ENCODE results near the gene CRY2.

Gene CRY2

GRCh38 chr11:45830596-45830995, 16.7 kb upstream of the CRY2 start:
- H3K27ac ChIP-seq (ENCODE audit: low read length) = no peak overlapping the region
- no peak overlapping the region for H3K4me2 ChIP-seq (ENCODE audit: low read length)
- H4K20me1 ChIP-seq (ENCODE audit: insufficient read depth, low read length) = no peaks in the 10 kb centered on the region
- no peaks in the 10 kb centered on the region for H3K4me1 ChIP-seq (ENCODE audit: low read length)
- no peaks in the 10 kb centered on the region for H3K79me2 ChIP-seq (ENCODE audit: low read length)
- TF ChIP-seq, protein P1, sequence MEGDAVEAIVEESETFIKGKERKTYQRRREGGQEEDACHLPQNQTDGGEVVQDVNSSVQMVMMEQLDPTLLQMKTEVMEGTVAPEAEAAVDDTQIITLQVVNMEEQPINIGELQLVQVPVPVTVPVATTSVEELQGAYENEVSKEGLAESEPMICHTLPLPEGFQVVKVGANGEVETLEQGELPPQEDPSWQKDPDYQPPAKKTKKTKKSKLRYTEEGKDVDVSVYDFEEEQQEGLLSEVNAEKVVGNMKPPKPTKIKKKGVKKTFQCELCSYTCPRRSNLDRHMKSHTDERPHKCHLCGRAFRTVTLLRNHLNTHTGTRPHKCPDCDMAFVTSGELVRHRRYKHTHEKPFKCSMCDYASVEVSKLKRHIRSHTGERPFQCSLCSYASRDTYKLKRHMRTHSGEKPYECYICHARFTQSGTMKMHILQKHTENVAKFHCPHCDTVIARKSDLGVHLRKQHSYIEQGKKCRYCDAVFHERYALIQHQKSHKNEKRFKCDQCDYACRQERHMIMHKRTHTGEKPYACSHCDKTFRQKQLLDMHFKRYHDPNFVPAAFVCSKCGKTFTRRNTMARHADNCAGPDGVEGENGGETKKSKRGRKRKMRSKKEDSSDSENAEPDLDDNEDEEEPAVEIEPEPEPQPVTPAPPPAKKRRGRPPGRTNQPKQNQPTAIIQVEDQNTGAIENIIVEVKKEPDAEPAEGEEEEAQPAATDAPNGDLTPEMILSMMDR (IDR thresholded peaks at IDR 0.05; ENCODE audit: low read depth, low read length) = no peak
- TF ChIP-seq EZH2phosphoT487 (IDR thresholded peaks at IDR 0.05; ENCODE audit: low read depth) = no peak
- no peak overlapping the region for H3K9ac ChIP-seq (ENCODE audit: low read length)
- no peak overlapping the region for H3K4me3 ChIP-seq (ENCODE audit: low read length)
- H2AFZ ChIP-seq (ENCODE audit: low read depth, low read length) = no peak overlapping the region
- H3K27me3 ChIP-seq (ENCODE audit: low read depth, low read length) = peaks cover 24% of the 10 kb centered on the region
- H3K36me3 ChIP-seq (replicated peaks; ENCODE audit: low read depth, low read length) = no peaks in the 10 kb centered on the region
- no peaks in the 10 kb centered on the region for H3K9me3 ChIP-seq (ENCODE audit: insufficient read depth, low read length)

DNA sequence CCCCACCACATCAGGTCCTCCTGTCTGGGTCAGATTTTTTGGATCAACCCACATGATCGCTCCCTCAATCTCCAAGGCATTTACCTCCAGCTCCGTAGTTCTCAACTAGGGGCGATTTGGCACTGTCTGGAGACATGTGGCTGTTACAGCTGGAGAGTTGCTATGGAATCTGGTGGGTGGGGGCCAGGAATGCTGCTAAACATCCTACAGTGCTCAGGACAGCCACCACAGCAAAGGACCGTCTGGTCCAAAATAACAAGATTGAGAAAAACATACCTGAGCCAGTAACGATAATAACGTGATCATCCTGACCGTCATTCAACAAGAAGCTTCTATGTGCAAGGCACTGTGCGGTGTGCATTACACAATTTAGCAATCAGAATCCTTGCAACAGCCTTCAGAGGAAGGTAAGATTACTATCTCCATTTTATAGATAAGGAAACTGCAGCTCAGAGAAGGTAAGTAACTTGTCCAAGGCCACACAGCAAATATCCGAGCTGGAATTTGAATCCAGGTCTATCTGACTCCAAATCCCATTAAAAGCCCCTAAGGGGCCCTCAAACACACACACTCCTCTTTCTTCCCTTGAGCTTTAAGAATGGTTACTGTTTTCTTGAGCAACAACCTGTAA, 14.3 kb upstream of the CRY2 start:
- no peaks in the 10 kb centered on the region for H3K9me3 ChIP-seq (ENCODE audit: insufficient read depth, low read length)
- no peaks in the 10 kb centered on the region for H3K79me2 ChIP-seq (ENCODE audit: low read length)
- H3K4me1 ChIP-seq (ENCODE audit: low read length) = no peaks in the 10 kb centered on the region
- no peak overlapping the region for H3K4me2 ChIP-seq (ENCODE audit: low read length)
- H3K9ac ChIP-seq (ENCODE audit: low read length) = no peak overlapping the region
- no peak overlapping the region for H3K4me3 ChIP-seq (ENCODE audit: low read length)
- no peak overlapping the region for H2AFZ ChIP-seq (ENCODE audit: low read depth, low read length)
- no peaks in the 10 kb centered on the region for H3K36me3 ChIP-seq (replicated peaks; ENCODE audit: low read depth, low read length)
- H4K20me1 ChIP-seq (ENCODE audit: insufficient read depth, low read length) = no peaks in the 10 kb centered on the region
- H3K27me3 ChIP-seq (ENCODE audit: low read depth, low read length) = peaks cover 11% of the 10 kb centered on the region
- TF ChIP-seq EZH2phosphoT487 (IDR thresholded peaks at IDR 0.05; ENCODE audit: low read depth) = no peak
- TF ChIP-seq, protein P1 (IDR thresholded peaks at IDR 0.05; ENCODE audit: low read depth, low read length) = no peak
- no peak overlapping the region for H3K27ac ChIP-seq (ENCODE audit: low read length)

DNA sequence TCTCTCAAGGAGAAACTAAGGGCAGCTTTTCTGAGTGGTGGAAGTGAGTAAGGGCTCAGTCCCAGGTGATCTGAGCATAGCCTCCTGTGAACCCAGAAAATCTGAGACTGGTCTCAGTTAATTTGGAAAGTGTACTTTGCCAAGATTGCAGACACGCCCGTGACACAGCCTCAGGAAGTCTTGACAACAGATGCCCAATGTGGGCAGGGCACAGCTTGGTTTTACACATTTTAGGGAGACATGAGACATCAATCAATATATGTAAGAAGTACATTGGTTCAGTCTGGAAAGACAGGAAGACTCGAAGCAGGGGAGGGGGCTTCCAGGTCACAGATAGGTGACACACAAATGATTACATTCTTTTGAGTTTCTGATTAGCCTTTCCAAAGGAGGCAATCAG, 13.5 kb upstream of the CRY2 start:
- Histone ChIP-seq H3K4me1 (ENCODE audit: low read length) (no peaks in the 10 kb centered on the region), H3K79me2 (ENCODE audit: low read length) (no peaks in the 10 kb centered on the region), H3K4me3 (ENCODE audit: low read length) (no peak overlapping the region), H3K4me2 (ENCODE audit: low read length) (no peak overlapping the region), H3K27ac (ENCODE audit: low read length) (no peak overlapping the region), H3K9me3 (ENCODE audit: insufficient read depth, low read length) (no peaks in the 10 kb centered on the region), H2AFZ (ENCODE audit: low read depth, low read length) (no peak overlapping the region), H3K9ac (ENCODE audit: low read length) (no peak overlapping the region), H4K20me1 (ENCODE audit: insufficient read depth, low read length) (no peaks in the 10 kb centered on the region), H3K27me3 (ENCODE audit: low read depth, low read length) (peaks cover 3% of the 10 kb centered on the region; the same call in 1 of the 2 replicates), H3K36me3 (replicated peaks; ENCODE audit: low read depth, low read length) (no peaks in the 10 kb centered on the region)
- TF ChIP-seq, protein P1 (IDR thresholded peaks at IDR 0.05; ENCODE audit: low read depth, low read length) = no peak
- TF ChIP-seq EZH2phosphoT487 (IDR thresholded peaks at IDR 0.05; ENCODE audit: low read depth) = no peak

DNA sequence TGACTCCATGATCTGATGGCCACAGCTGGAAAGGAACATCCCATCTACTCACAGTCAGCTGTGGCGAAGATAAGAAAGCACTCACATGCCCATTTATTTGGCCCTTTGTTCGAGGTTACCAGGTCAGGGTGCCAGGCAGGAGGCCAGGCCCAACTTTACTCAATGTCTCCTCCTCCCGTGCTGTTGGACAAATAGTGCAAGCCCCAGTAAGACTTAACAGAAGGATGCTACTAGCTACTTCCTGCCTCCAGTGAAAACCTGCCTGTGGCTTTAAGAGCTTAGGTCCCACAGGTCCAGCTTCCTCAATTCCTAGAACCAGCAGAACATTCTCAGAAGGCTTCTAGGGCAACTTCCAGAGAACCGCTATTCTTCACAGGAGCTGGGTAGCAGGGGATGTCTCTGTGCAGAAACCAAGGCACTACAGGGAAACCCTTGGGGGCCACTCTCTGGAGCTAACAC, 12.9 kb upstream of the CRY2 start:
- Histone ChIP-seq H3K4me1 (ENCODE audit: low read length) (no peaks in the 10 kb centered on the region), H3K36me3 (replicated peaks; ENCODE audit: low read depth, low read length) (no peaks in the 10 kb centered on the region), H3K79me2 (ENCODE audit: low read length) (no peaks in the 10 kb centered on the region), H3K9me3 (ENCODE audit: insufficient read depth, low read length) (no peaks in the 10 kb centered on the region), H3K4me2 (ENCODE audit: low read length) (no peak overlapping the region), H3K27ac (ENCODE audit: low read length) (no peak overlapping the region), H3K4me3 (ENCODE audit: low read length) (no peak overlapping the region), H2AFZ (ENCODE audit: low read depth, low read length) (no peak overlapping the region; the same call in 1 of the 2 replicates), H3K9ac (ENCODE audit: low read length) (no peak overlapping the region), H3K27me3 (ENCODE audit: low read depth, low read length) (no peaks in the 10 kb centered on the region), H4K20me1 (ENCODE audit: insufficient read depth, low read length) (no peaks in the 10 kb centered on the region)
- no peak for TF ChIP-seq EZH2phosphoT487 (IDR thresholded peaks at IDR 0.05; ENCODE audit: low read depth)
- TF ChIP-seq, protein P1 (IDR thresholded peaks at IDR 0.05; ENCODE audit: low read depth, low read length) = no peak
